OCI-LY1 (cell line): ENCODE data around the gene XPO6.

ENCODE experiments used
- H2AFZ ChIP-seq: fragments of 200-600 bp; sonication (generic), shearing (Covaris generic); 2 replicates; pipeline ENCODE4 v1.6.0; 2014; ENCODE audit warnings: antibody characterized with exemption, mild to moderate bottlenecking, low read length
- H3F3A ChIP-seq: fragments of 200-600 bp; sonication (generic), shearing (Covaris generic); 2 replicates; pipeline ENCODE4 v1.6.0; 2014; ENCODE audit warnings: mild to moderate bottlenecking, antibody characterized with exemption, low read length, moderate library complexity; ENCODE audit not compliant: insufficient read depth
- H3K27ac ChIP-seq: fragments of 200-600 bp; sonication (generic); 2 replicates; pipeline ENCODE4 v1.5.1; 2014; ENCODE audit warnings: low read length, mixed run types, mild to moderate bottlenecking, low read depth; ENCODE audit not compliant: poor library complexity, severe bottlenecking
- H3K27me3 ChIP-seq: fragments of 200-600 bp; sonication (generic); 2 replicates; pipeline ENCODE4 v1.6.0; 2014; ENCODE audit warnings: antibody characterized with exemption, mild to moderate bottlenecking, low read length, moderate library complexity; ENCODE audit not compliant: insufficient read depth
- H3K36me3 ChIP-seq: fragments of 200-600 bp; sonication (generic); 2 replicates; pipeline ENCODE4 v1.6.1; 2014; ENCODE audit warnings: mild to moderate bottlenecking, antibody characterized with exemption, low read length, moderate library complexity, mixed read lengths; ENCODE audit not compliant: insufficient read depth
- H3K4me1 ChIP-seq: fragments of 200-600 bp; sonication (generic); 2 replicates; pipeline ENCODE4 v1.5.1; 2014; ENCODE audit warnings: mild to moderate bottlenecking, low read length, moderate library complexity; ENCODE audit not compliant: insufficient read depth, severe bottlenecking
- H3K4me2 ChIP-seq: fragments of 200-600 bp; sonication (generic), shearing (Covaris generic); 2 replicates; pipeline ENCODE4 v1.6.1; 2014; ENCODE audit warnings: low read length
- H3K4me3 ChIP-seq: fragments of 200-600 bp; sonication (generic); 2 replicates; pipeline ENCODE4 v1.5.1; 2014; ENCODE audit warnings: low read length, low read depth, mild to moderate bottlenecking, mixed read lengths; ENCODE audit not compliant: poor library complexity, severe bottlenecking
- H3K79me2 ChIP-seq: fragments of 200-600 bp; shearing (Covaris generic); 2 replicates; pipeline ENCODE4 v1.6.1; 2016; ENCODE audit warnings: mixed run types, low read length, mixed read lengths; ENCODE audit not compliant: insufficient read depth
- H3K9ac ChIP-seq: fragments of 200-600 bp; sonication (generic), shearing (Covaris generic); 2 replicates; pipeline ENCODE4 v1.6.1; 2014; ENCODE audit warnings: mild to moderate bottlenecking, low read length, mixed read lengths
- H3K9me2 ChIP-seq: fragments of 200-600 bp; sonication (generic), shearing (Covaris generic); 2 replicates; pipeline ENCODE4 v1.6.1; 2014; ENCODE audit warnings: low read depth, mild to moderate bottlenecking, low read length, mixed read lengths
- H3K9me3 ChIP-seq: fragments of 200-600 bp; shearing (Covaris generic); 2 replicates; pipeline ENCODE4 v1.6.1; 2014; ENCODE audit warnings: low read length, mixed read lengths
- H4K20me1 ChIP-seq: fragments of 200-600 bp; sonication (generic), shearing (Covaris generic); 2 replicates; pipeline ENCODE4 v1.6.0; 2016; ENCODE audit warnings: mild to moderate bottlenecking, low read length; ENCODE audit not compliant: insufficient read depth
- CTCF ChIP-seq: fragments of 200-600 bp; sonication (generic), shearing (Covaris generic); IDR thresholded peaks from 2 replicates; pipeline ENCODE4 v1.5.1; 2017; ENCODE audit warnings: mild to moderate bottlenecking, antibody characterized with exemption, low read length, moderate library complexity, mixed read lengths
- EZH2 ChIP-seq: fragments of 200-600 bp; sonication (generic), shearing (Covaris generic); IDR thresholded peaks from 2 replicates; pipeline ENCODE4 v1.8.0; 2017; ENCODE audit warnings: borderline replicate concordance, mixed run types, mild to moderate bottlenecking, antibody characterized with exemption, low read length, moderate library complexity, mixed read lengths

Gene XPO6

DNA sequence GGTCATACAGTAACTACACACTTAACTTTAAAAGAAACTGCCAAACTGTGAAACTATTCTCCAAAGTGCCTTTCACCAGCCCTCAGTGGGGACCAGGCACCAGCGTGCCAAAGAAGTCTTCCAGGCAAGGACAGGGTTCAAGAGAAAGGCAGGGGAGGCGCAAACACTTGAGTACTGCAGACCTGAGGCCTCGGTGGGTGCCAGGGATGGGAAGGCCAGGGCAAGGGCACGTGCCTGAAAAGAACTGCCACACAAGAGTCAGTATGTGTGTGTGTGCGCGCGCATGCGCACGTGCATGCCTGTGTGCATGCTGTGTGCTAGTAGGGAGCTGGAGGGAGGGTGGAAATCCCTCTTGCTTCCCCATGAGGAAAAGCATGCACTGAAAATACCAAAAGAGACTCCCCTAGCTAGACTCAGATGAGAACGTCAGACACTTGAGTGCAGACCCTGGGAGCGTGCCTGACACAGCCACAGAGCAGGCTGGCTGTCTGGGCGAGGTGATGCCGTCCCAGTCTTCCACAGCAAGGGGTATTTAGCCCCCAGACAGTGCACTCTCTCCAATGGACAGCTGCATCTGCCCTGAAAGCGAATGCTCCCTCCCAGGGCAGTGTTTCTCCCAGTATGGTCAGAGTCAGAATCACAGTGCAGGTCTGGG is 108.1 kb downstream of the XPO6 start:
- Histone ChIP-seq H3K36me3 (peaks cover 98% of the 10 kb centered on the region), H3F3A (no peaks in the 10 kb centered on the region), H3K4me2 (no peak overlapping the region), H3K4me3 (no peak overlapping the region), H3K79me2 (no peaks in the 10 kb centered on the region), H3K9me2 (no peaks in the 10 kb centered on the region), H2AFZ (no peak overlapping the region), H3K27ac (no peak overlapping the region), H3K9me3 (no peaks in the 10 kb centered on the region), H3K9ac (no peak overlapping the region), H3K4me1 (no peaks in the 10 kb centered on the region), H3K27me3 (no peaks in the 10 kb centered on the region), H4K20me1 (no peaks in the 10 kb centered on the region)
- TF ChIP-seq EZH2 = no peak
- TF ChIP-seq CTCF = no peak

DNA sequence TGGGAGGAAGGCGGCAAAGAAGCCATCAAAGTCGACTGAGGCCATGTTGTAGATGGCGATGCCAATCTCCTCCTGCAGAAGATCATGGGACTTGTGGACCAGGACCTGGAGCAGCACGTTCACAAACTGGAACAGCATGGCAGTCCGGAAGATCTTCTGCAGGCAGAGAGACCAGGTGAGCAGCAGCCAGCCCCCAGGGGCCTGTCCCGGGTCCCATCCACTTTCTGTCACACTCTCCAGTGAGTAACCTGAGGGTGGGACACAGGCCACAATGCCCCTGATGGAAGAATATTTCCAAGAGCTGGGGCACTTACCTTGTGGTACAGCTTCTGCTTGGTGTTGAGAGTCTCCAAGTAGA is 110.3 kb downstream of the XPO6 start:
- peaks cover 98% of the 10 kb centered on the region for H3K36me3 ChIP-seq
- H3K79me2 ChIP-seq = no peaks in the 10 kb centered on the region
- no peaks in the 10 kb centered on the region for H3K9me3 ChIP-seq
- no peak overlapping the region for H3K4me2 ChIP-seq
- H3K9ac ChIP-seq = no peak overlapping the region
- H3K9me2 ChIP-seq = no peaks in the 10 kb centered on the region
- no peaks in the 10 kb centered on the region for H3K4me1 ChIP-seq
- no peaks in the 10 kb centered on the region for H3F3A ChIP-seq
- no peaks in the 10 kb centered on the region for H3K27me3 ChIP-seq
- no peak overlapping the region for H3K27ac ChIP-seq
- no peak overlapping the region for H3K4me3 ChIP-seq
- no peaks in the 10 kb centered on the region for H4K20me1 ChIP-seq
- H2AFZ ChIP-seq = no peak overlapping the region
- TF ChIP-seq EZH2 (no peak), CTCF (no peak)

GRCh38 chr16:28100810-28101532 is 110.8 kb downstream of the XPO6 start:
- Histone ChIP-seq H3K4me3 (no peak overlapping the region), H3K4me1 (no peaks in the 10 kb centered on the region), H3K4me2 (no peak overlapping the region), H3K27ac (no peak overlapping the region), H3K79me2 (no peaks in the 10 kb centered on the region), H3K9ac (no peak overlapping the region), H3K9me3 (no peaks in the 10 kb centered on the region), H2AFZ (no peak overlapping the region), H4K20me1 (no peaks in the 10 kb centered on the region), H3K9me2 (no peaks in the 10 kb centered on the region), H3F3A (no peaks in the 10 kb centered on the region), H3K36me3 (peaks cover 93% of the 10 kb centered on the region), H3K27me3 (no peaks in the 10 kb centered on the region)
- TF ChIP-seq CTCF (no peak), EZH2 (no peak)
